Natural killer cell (primary cell): ENCODE results near the gene GRM8. TPM values are rescaled to one million over a fixed set of nuclear protein-coding genes. Genes with fewer than 3 reads are reported as not detected.

ENCODE experiments used
- ATAC-seq, 3 donors: fragments of 150-1000 bp in 2 of 3; fragments of 200-7000 bp in 1 of 3; cut with Tn5 transposase; 1 replicate in 1 of 3; 2 replicates in 2 of 3; pipeline ENCODE4 v1.10.0; 2021; ENCODE audit warnings: mild to moderate bottlenecking in 2 of 3, moderate library complexity in 2 of 3
- DNase-seq, 2 donors: peaks; one replicate each; pipeline versions ENCODE4 v3.0.0 to v3.0.0-alpha.2; 2013 to 2021; ENCODE audit warnings: mixed read lengths in 1 of 2
- H3K27ac ChIP-seq: one replicate; pipeline ENCODE4 v1.5.1; 2013; ENCODE audit warnings: mild to moderate bottlenecking, low read length
- H3K27me3 ChIP-seq: one replicate; pipeline ENCODE4 v1.6.1; 2013; ENCODE audit warnings: low read length; ENCODE audit not compliant: control insufficient read depth, insufficient read depth
- H3K36me3 ChIP-seq: one replicate; pipeline ENCODE4 v1.6.1; 2013; ENCODE audit warnings: low read length; ENCODE audit not compliant: control insufficient read depth, insufficient read depth
- H3K4me1 ChIP-seq: one replicate; pipeline ENCODE4 v1.6.1; 2013; ENCODE audit warnings: low read length; ENCODE audit not compliant: control insufficient read depth, insufficient read depth
- H3K4me3 ChIP-seq: one replicate; pipeline ENCODE4 v1.5.1; 2013; ENCODE audit warnings: low read length
- H3K9me3 ChIP-seq: one replicate; pipeline ENCODE4 v1.6.1; 2013; ENCODE audit warnings: low read length; ENCODE audit not compliant: control insufficient read depth, insufficient read depth
- H3K27ac Mint-ChIP-seq, 2 donors: one replicate each; pipeline ENCODE4 v1.8.0; 2022; ENCODE audit warnings: mild to moderate bottlenecking in 2 of 2, mixed read lengths in 2 of 2, moderate library complexity in 1 of 2
- H3K27me3 Mint-ChIP-seq, 2 donors: one replicate each; pipeline ENCODE4 v1.8.0; 2022; ENCODE audit warnings: low read depth in 2 of 2, mixed read lengths in 2 of 2
- H3K36me3 Mint-ChIP-seq: one replicate; pipeline ENCODE4 v1.8.0; 2022; ENCODE audit warnings: mixed read lengths
- H3K4me1 Mint-ChIP-seq, 2 donors: one replicate each; pipeline ENCODE4 v1.8.0; 2022; ENCODE audit warnings: mixed read lengths in 2 of 2
- H3K4me3 Mint-ChIP-seq: one replicate; pipeline ENCODE4 v1.8.0; 2022; ENCODE audit warnings: mild to moderate bottlenecking, moderate library complexity, mixed read lengths
- H3K9me3 Mint-ChIP-seq, 2 donors: one replicate each; pipeline ENCODE4 v1.8.0; 2022; ENCODE audit warnings: mixed read lengths in 2 of 2
- CTCF ChIP-seq: fragments of 200-600 bp; IDR thresholded peaks from one replicate; pipeline ENCODE4 v1.8.0; 2022; ENCODE audit warnings: antibody characterized with exemption
- WGBS: methylation state at CpG from one replicate; pipeline ENCODE4 v1.1.7; 2013; ENCODE audit warnings: missing lambda C conversion rate; ENCODE audit not compliant: insufficient coverage; 5-methylcytosine and 5-hydroxymethylcytosine counted together
- intact Hi-C: fragments of 100-400 bp; cut with micrococcal nuclease; formaldehyde crosslinking; loops from one replicate; pipeline ENCODE4 v1.14.2; 2022
- total RNA-seq, 4 donors: library from RNA; stranded (reverse); fragments of 120-200 nt in 1 of 4; gene quantifications; one replicate each; pipeline versions ENCODE4 v1.2.3 to v1.2.4, GENCODE V29; 2013 to 2022

Gene GRM8
- total RNA-seq, 3 donors from 2014 or later (not counting 1 experiment from before 2014, with no cell fraction given), result not detected

- Mint-ChIP-seq H3K4me3 (no peak overlapping the region), H3K9me3 (peaks cover 0 to 2% of the 10 kb centered on the region in 2 donors), H3K27me3 (no peaks in the 10 kb centered on the region), H3K4me1 (no peaks in the 10 kb centered on the region), H3K36me3 (no peaks in the 10 kb centered on the region), H3K27ac (no peak overlapping the region)
- DNase-seq, result no peak
- Histone ChIP-seq H3K27ac (no peak overlapping the region), H3K36me3 (no peaks in the 10 kb centered on the region), H3K4me1 (no peaks in the 10 kb centered on the region), H3K27me3 (no peaks in the 10 kb centered on the region), H3K9me3 (no peaks in the 10 kb centered on the region), H3K4me3 (no peak overlapping the region)
- 81% methylated on average over 11 of the region's 13 CpGs for WGBS
- intact Hi-C loops, result no loop called here
- TF ChIP-seq CTCF, result no peak
- no peak for ATAC-seq
Observed at GRCh38 chr7:126760914-126761577, 491.7 kb downstream of the GRM8 start.

GRCh38 chr7:126755381-126755780 lies 497.4 kb downstream of the GRM8 start:
- WGBS, result 95% methylated on average over 2 of the region's 3 CpGs
- Mint-ChIP-seq H3K4me1 (no peaks in the 10 kb centered on the region), H3K9me3 (peaks cover 2 to 3% of the 10 kb centered on the region in 2 donors), H3K27me3 (no peaks in the 10 kb centered on the region), H3K4me3 (no peak overlapping the region), H3K27ac (no peak overlapping the region), H3K36me3 (no peaks in the 10 kb centered on the region)
- TF ChIP-seq CTCF, result no peak
- DNase-seq, result no peak
- intact Hi-C loops, result no loop called here
- Histone ChIP-seq H3K4me1 (no peaks in the 10 kb centered on the region), H3K27ac (no peak overlapping the region), H3K27me3 (no peaks in the 10 kb centered on the region), H3K9me3 (no peaks in the 10 kb centered on the region), H3K4me3 (no peak overlapping the region), H3K36me3 (no peaks in the 10 kb centered on the region)
- no peak for ATAC-seq

- no peak for DNase-seq
- H3K27me3 Mint-ChIP-seq, result no peaks in the 10 kb centered on the region
- no peak for TF ChIP-seq CTCF
Observed at GRCh38 chr7:126750207-126750911, 502.4 kb downstream of the GRM8 start.

More at GRCh38 chr7:126750207-126750911, 502.4 kb downstream of the GRM8 start:
- WGBS, result 84% methylated on average over 4 of the region's 4 CpGs
- no peaks in the 10 kb centered on the region for H3K36me3 Mint-ChIP-seq
- Histone ChIP-seq H3K27me3 (no peaks in the 10 kb centered on the region), H3K27ac (no peak overlapping the region), H3K9me3 (no peaks in the 10 kb centered on the region), H3K4me3 (no peak overlapping the region), H3K4me1 (no peaks in the 10 kb centered on the region), H3K36me3 (no peaks in the 10 kb centered on the region)
- no peaks in the 10 kb centered on the region for H3K4me1 Mint-ChIP-seq
- no peak for ATAC-seq
- intact Hi-C loops, result no loop called here
- H3K4me3 Mint-ChIP-seq, result no peak overlapping the region
- peaks cover 4 to 6% of the 10 kb centered on the region in 2 donors for H3K9me3 Mint-ChIP-seq
- no peak overlapping the region for H3K27ac Mint-ChIP-seq
